ENCODE data around the gene KRTAP10-11. TPM values are rescaled to one million over a fixed set of nuclear protein-coding genes. Genes with fewer than 3 reads are reported as not detected.

The KRTAP10-11 gene
- total and polyA plus RNA-seq, 9 donors: not detected

- WGBS, 3 donors: 74 to 81% (median 80%) methylated on average over 12 of the region's 12 CpGs
- Histone ChIP-seq H3K27ac (no peak overlapping the region), H3K4me3 (no peak overlapping the region), H3K9me3 (no peaks in the 10 kb centered on the region), H3K4me1 (ENCODE audit: insufficient read depth) (no peaks in the 10 kb centered on the region), H3K27me3 (no peaks in the 10 kb centered on the region), H3K36me3 (no peaks in the 10 kb centered on the region)
- no peak for DNase-seq
- TF ChIP-seq EP300 (IDR thresholded peaks at IDR 0.05) (no peak), POLR2A (IDR thresholded peaks at IDR 0.05) (no peak)
- TF ChIP-seq, protein P1, sequence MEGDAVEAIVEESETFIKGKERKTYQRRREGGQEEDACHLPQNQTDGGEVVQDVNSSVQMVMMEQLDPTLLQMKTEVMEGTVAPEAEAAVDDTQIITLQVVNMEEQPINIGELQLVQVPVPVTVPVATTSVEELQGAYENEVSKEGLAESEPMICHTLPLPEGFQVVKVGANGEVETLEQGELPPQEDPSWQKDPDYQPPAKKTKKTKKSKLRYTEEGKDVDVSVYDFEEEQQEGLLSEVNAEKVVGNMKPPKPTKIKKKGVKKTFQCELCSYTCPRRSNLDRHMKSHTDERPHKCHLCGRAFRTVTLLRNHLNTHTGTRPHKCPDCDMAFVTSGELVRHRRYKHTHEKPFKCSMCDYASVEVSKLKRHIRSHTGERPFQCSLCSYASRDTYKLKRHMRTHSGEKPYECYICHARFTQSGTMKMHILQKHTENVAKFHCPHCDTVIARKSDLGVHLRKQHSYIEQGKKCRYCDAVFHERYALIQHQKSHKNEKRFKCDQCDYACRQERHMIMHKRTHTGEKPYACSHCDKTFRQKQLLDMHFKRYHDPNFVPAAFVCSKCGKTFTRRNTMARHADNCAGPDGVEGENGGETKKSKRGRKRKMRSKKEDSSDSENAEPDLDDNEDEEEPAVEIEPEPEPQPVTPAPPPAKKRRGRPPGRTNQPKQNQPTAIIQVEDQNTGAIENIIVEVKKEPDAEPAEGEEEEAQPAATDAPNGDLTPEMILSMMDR (IDR thresholded peaks at IDR 0.05): no peak
- intact Hi-C loops (cut with DNase I): loop anchor here in 1 of 4 donors (2.0 kb wide), 1 partner anchor 48 kb away; no protein-coding TSS in a partner anchor
These were observed 6.9 kb upstream of the KRTAP10-11 start for GRCh38 chr21:44639331-44639655.

DNA sequence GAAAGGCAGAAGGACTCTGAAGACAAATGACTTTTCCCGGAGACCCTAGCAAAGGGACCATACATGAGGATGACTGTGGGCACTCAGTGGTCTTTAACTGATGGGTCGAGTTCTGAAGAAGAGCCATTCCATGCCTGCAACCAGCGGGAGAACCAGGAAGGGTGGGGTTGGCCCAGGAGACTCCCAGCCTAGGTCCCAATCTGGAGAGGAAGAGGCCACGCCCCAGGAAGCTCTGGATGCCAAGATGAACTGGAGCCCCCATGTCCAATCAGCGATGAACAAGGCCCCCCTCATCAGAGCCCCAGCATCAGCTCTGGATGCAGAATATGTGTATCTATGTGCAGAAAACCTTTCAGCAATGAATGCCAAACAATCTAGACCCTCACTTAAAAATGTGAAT, 5.5 kb upstream of the KRTAP10-11 start:
- H3K9me3 ChIP-seq: no peaks in the 10 kb centered on the region
- no peak overlapping the region for H3K4me3 ChIP-seq
- H3K4me1 ChIP-seq (ENCODE audit: insufficient read depth): no peaks in the 10 kb centered on the region
- no peaks in the 10 kb centered on the region for H3K36me3 ChIP-seq
- DNase-seq: no peak
- WGBS, 3 donors: 87 to 91% (median 88%) methylated on average over 5 of the region's 5 CpGs
- intact Hi-C loops (cut with DNase I): no loop called here
- H3K27me3 ChIP-seq: no peaks in the 10 kb centered on the region
- TF ChIP-seq EP300 (IDR thresholded peaks at IDR 0.05) (no peak), POLR2A (IDR thresholded peaks at IDR 0.05) (no peak)
- TF ChIP-seq, protein P1 (IDR thresholded peaks at IDR 0.05): no peak
- no peak overlapping the region for H3K27ac ChIP-seq

DNA sequence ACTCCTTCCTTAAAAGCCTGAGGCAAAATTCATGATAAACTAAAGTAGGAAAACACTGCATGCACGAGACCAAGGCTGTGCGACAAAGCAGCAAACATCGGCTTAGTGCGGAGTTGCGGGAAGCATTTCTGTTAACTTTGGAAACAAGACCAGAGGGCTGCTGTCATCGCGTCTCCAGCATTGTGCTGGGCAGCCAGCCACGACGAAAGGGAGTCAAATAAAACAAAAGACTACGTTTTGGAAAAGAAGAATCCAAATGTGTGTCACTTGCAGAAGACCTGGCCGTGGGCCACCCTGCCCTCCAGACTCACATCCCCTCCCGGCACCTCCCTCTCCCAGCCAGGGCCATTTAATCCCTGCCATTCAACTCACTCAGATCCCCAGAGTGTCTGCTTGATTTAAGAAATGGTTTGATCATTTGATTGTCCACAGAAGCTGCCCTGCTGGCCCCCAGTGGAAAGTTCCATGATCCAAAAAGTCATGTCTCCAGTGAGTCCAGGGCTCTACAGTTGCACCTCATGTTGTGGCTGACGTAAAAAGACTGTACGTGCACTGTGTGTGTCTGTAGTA, 2.4 kb upstream of the KRTAP10-11 start:
- DNase-seq: no peak
- intact Hi-C loops (cut with DNase I): no loop called here
- Histone ChIP-seq H3K9me3 (no peaks in the 10 kb centered on the region), H3K27me3 (no peaks in the 10 kb centered on the region), H3K4me1 (ENCODE audit: insufficient read depth) (no peaks in the 10 kb centered on the region), H3K36me3 (no peaks in the 10 kb centered on the region), H3K27ac (no peak overlapping the region), H3K4me3 (no peak overlapping the region)
- WGBS, 3 donors: 46 to 81% (median 69%) methylated on average over 14 of the region's 14 CpGs
- TF ChIP-seq POLR2A (IDR thresholded peaks at IDR 0.05) (no peak), EP300 (IDR thresholded peaks at IDR 0.05) (no peak)
- TF ChIP-seq, protein P1 (IDR thresholded peaks at IDR 0.05): no peak

DNA sequence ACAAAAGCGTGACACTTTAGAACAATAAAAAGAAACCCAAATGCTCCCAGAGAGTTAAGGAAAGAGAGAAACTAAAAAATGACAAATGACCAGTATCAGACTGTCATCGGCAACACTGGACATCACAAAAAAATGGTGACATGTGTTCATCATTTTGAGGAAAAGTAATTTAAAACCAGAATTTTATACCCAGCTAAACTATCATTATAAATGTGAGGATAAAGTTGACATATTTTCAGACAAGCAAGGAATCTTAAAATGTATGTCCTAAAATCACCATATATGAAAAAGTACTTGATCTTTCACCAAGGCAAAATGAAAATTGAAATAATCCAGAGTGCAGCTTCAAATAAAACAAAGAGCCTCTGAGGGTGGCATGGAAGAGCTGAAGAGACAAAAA, 1.3 kb upstream of the KRTAP10-11 start:
- intact Hi-C loops (cut with DNase I): no loop called here
- TF ChIP-seq EP300 (IDR thresholded peaks at IDR 0.05) (no peak), POLR2A (IDR thresholded peaks at IDR 0.05) (no peak)
- TF ChIP-seq, protein P1 (IDR thresholded peaks at IDR 0.05): no peak
- 48 to 93% (median 48%) methylated on average over 2 of the region's 2 CpGs for WGBS, 3 donors

More for the DNA sequence above, 1.3 kb upstream of the KRTAP10-11 start:
- Histone ChIP-seq H3K36me3 (no peaks in the 10 kb centered on the region), H3K4me1 (ENCODE audit: insufficient read depth) (no peaks in the 10 kb centered on the region), H3K4me3 (no peak overlapping the region), H3K27me3 (no peaks in the 10 kb centered on the region), H3K9me3 (no peaks in the 10 kb centered on the region), H3K27ac (no peak overlapping the region)
- no peak for DNase-seq
